GM12891 (cell line): ENCODE results near the gene IVL.

Experiments
- POLR2A ChIP-seq: IDR thresholded peaks from 2 replicates; pipeline ENCODE4 v1.6.1; 2011; ENCODE audit warnings: low read depth, low read length, control low read depth
- POLR2AphosphoS5 ChIP-seq: IDR thresholded peaks from 2 replicates; pipeline ENCODE4 v1.6.1; 2011; ENCODE audit warnings: low read depth, low read length, control low read depth
- SPI1 ChIP-seq: IDR thresholded peaks from 2 replicates; pipeline ENCODE4 v1.6.1; 2011; ENCODE audit warnings: low read depth, low read length, control low read depth

GRCh38 chr1:152960452-152961044 lies 52.2 kb downstream of the IVL start:
- TF ChIP-seq POLR2A (no peak), POLR2AphosphoS5 (no peak), SPI1 (no peak)
